GM21526 (cell line): ENCODE results near the gene PKN2.

Experiments
- ATAC-seq: cut with Tn5 transposase; IDR thresholded peaks from one replicate; pipeline ENCODE4 v1.9.1; 2021; ENCODE audit warnings: moderate library complexity; ENCODE audit not compliant: unreplicated experiment, low FRiP score

The PKN2 gene

GRCh38 chr1:88730995-88731394, 46.9 kb downstream of the PKN2 start:
- no peak for ATAC-seq

GRCh38 chr1:88731475-88732269, 47.6 kb downstream of the PKN2 start:
- ATAC-seq, result no peak

- ATAC-seq, result no peak
Measured at GRCh38 chr1:88735382-88735781, 51.3 kb downstream of the PKN2 start.

GRCh38 chr1:88735909-88736308, 51.8 kb downstream of the PKN2 start:
- ATAC-seq, result no peak

GRCh38 chr1:88736633-88737248, 52.7 kb downstream of the PKN2 start:
- no peak for ATAC-seq

GRCh38 chr1:88737338-88737927, 53.4 kb downstream of the PKN2 start:
- ATAC-seq, result no peak

GRCh38 chr1:88740784-88741183, 56.7 kb downstream of the PKN2 start:
- ATAC-seq, result no peak

- no peak for ATAC-seq
Measured at GRCh38 chr1:88741413-88741812, 57.3 kb downstream of the PKN2 start.

GRCh38 chr1:88742531-88742930, 58.5 kb downstream of the PKN2 start:
- ATAC-seq, result no peak

- ATAC-seq, result no peak
Measured at GRCh38 chr1:88744142-88744541, 60.1 kb downstream of the PKN2 start.

- ATAC-seq, result no peak
Measured at GRCh38 chr1:88746916-88747315, 62.8 kb downstream of the PKN2 start.

- ATAC-seq, result no peak
Measured at GRCh38 chr1:88751714-88752113, 67.6 kb downstream of the PKN2 start.

- no peak for ATAC-seq
Measured at GRCh38 chr1:88753506-88753905, 69.4 kb downstream of the PKN2 start.

- ATAC-seq, result no peak
Measured at GRCh38 chr1:88763649-88764406, 79.8 kb downstream of the PKN2 start.

- ATAC-seq, result no peak
Measured at GRCh38 chr1:88768187-88768586, 84.1 kb downstream of the PKN2 start.

- ATAC-seq, result no peak
Measured at GRCh38 chr1:88768816-88769215, 84.7 kb downstream of the PKN2 start.

GRCh38 chr1:88773540-88774150, 89.6 kb downstream of the PKN2 start:
- ATAC-seq, result no peak

GRCh38 chr1:88774151-88774556, 90.1 kb downstream of the PKN2 start:
- no peak for ATAC-seq

GRCh38 chr1:88777604-88778149, 93.6 kb downstream of the PKN2 start:
- ATAC-seq, result no peak

GRCh38 chr1:88779880-88780279, 95.8 kb downstream of the PKN2 start:
- ATAC-seq, result no peak
